BJ (cell line): Measurements from ENCODE around the gene MEOX1. TPM values are rescaled to one million over a fixed set of nuclear protein-coding genes. Genes with fewer than 3 reads are reported as not detected.
"Not testable (repeated sequence)": the region's sequence is repeated elsewhere in the genome, so short reads cannot be mapped to it uniquely, and the experiment has no call there.

Experiments used
- CTCF ChIA-PET: fragments of 350-600 bp; formaldehyde crosslinking; extraction: SDS; loops from one replicate; lab custom pipeline; 2021; ENCODE audit warnings: antibody characterized with exemption, inconsistent platforms; lab: Yijun Ruan, JAX
- POLR2A ChIA-PET: fragments of 300-600 bp; sonication (Branson Sonifier 250); formaldehyde crosslinking; extraction: SDS; loops from one replicate; lab custom pipeline; 2021; ENCODE audit warnings: antibody characterized with exemption; lab: Charles Lee
- DNase-seq: peaks from one replicate; pipeline ENCODE4 v3.0.0-alpha.2; 2011; ENCODE audit warnings: low read depth
- H3K27me3 ChIP-seq: 2 replicates; pipeline ENCODE4 v1.6.0; 2011; ENCODE audit warnings: low read length; ENCODE audit not compliant: control insufficient read depth, insufficient read depth
- H3K36me3 ChIP-seq: 2 replicates; pipeline ENCODE4 v1.5.1; 2011; ENCODE audit warnings: low read length; ENCODE audit not compliant: control insufficient read depth, insufficient read depth
- H3K4me3 ChIP-seq: 2 replicates; pipeline ENCODE4 v1.5.1; 2011; ENCODE audit warnings: low read depth, mild to moderate bottlenecking, control low read depth, low read length
- polyA plus RNA-seq: library from polyadenylated mRNA; depleted of rRNA; stranded (reverse); fragments of >200 nt; gene quantifications from 2 replicates; pipeline ENCODE4 v1.2.3, GENCODE V29; 2011
- TF ChIP-seq, protein P1 (sequence below): IDR thresholded peaks from 2 replicates; pipeline ENCODE4 v1.5.1; 2011; ENCODE audit warnings: low read depth, mild to moderate bottlenecking, control low read depth, inconsistent platforms, low read length, moderate library complexity; ENCODE audit not compliant: insufficient read depth

The MEOX1 gene
- polyA plus RNA-seq, 1 experiment = not detected

DNA sequence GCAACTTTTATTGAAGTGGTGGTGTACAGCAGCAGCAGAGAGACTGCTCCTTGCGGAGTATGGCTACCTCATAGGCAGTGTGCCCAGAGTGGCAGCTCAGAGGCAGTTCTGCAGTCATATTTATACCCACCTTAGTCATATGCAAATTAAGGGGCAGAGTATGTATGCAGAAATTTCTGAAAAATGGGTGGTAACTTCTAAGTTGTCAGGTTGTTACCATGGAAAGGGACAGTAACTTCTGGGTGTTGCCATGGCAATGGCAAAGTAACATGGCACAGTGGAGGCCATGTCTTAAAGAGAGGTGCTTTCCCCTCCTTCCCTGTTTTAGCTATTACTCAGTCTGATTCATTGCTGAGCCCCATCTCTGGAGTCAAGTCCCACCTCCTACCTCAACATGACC, 53.4 kb downstream of the MEOX1 start:
- DNase-seq = no peak
- H3K36me3 ChIP-seq = no peaks in the 10 kb centered on the region
- CTCF ChIA-PET = no interaction called here
- H3K4me3 ChIP-seq = no peak overlapping the region
- POLR2A ChIA-PET = no interaction called here
- TF ChIP-seq, protein P1, sequence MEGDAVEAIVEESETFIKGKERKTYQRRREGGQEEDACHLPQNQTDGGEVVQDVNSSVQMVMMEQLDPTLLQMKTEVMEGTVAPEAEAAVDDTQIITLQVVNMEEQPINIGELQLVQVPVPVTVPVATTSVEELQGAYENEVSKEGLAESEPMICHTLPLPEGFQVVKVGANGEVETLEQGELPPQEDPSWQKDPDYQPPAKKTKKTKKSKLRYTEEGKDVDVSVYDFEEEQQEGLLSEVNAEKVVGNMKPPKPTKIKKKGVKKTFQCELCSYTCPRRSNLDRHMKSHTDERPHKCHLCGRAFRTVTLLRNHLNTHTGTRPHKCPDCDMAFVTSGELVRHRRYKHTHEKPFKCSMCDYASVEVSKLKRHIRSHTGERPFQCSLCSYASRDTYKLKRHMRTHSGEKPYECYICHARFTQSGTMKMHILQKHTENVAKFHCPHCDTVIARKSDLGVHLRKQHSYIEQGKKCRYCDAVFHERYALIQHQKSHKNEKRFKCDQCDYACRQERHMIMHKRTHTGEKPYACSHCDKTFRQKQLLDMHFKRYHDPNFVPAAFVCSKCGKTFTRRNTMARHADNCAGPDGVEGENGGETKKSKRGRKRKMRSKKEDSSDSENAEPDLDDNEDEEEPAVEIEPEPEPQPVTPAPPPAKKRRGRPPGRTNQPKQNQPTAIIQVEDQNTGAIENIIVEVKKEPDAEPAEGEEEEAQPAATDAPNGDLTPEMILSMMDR = no peak
- H3K27me3 ChIP-seq = peaks cover 3% of the 10 kb centered on the region; the same call in 1 of the 2 replicates

DNA sequence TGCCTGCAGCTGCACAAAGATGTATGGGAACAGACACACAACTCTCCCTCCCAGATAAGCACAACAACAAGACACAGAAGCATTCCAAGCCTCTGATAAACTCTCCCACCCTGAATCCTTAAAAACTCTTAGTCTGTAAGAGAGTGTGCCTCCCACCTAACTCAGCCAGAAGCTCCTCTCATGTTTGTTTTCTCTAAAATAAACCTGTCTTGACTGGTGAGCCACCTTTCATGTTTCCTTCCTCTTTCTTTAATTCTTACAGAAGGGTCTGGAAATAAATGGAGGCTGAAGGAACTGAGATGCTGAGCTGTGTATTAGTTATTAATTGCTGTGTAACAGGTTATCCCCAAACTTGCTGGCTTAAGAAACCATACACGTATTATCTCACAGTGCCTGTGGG, 57.2 kb downstream of the MEOX1 start:
- H3K4me3 ChIP-seq = no peak overlapping the region
- DNase-seq = no peak
- POLR2A ChIA-PET = no interaction called here
- TF ChIP-seq, protein P1 = no peak
- H3K27me3 ChIP-seq = peaks cover 3% of the 10 kb centered on the region; the same call in 1 of the 2 replicates
- H3K36me3 ChIP-seq = no peaks in the 10 kb centered on the region
- CTCF ChIA-PET = interaction anchor here (1.2 kb wide), 1 partner anchor 10 kb away, joined by 5 read pairs; no protein-coding TSS in a partner anchor

DNA sequence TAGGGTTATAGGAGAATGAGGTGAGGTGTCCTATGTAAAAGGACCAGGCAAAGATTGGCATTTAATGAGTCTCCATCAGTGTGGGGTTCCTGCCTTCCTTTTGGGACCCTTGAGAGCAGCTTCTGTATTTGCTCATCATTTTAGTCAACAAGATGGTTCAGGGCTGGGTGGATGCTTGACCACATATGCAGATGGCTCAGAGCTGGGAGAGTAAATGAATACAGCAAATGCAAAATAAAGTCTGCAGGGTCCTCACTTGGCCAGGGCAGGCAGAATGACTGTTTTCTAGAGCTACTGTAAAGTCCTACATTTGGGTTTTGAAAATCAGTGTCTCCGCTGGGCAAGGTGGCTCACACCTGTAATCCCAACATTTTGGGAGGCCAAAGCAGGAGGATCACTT, 58.4 kb downstream of the MEOX1 start:
- DNase-seq = no peak
- no peaks in the 10 kb centered on the region for H3K36me3 ChIP-seq
- TF ChIP-seq, protein P1 = no peak
- ChIA-PET POLR2A (no interaction called here), CTCF (no interaction called here)
- peaks cover 3% of the 10 kb centered on the region; the same call in 1 of the 2 replicates for H3K27me3 ChIP-seq
- H3K4me3 ChIP-seq = no peak overlapping the region

DNA sequence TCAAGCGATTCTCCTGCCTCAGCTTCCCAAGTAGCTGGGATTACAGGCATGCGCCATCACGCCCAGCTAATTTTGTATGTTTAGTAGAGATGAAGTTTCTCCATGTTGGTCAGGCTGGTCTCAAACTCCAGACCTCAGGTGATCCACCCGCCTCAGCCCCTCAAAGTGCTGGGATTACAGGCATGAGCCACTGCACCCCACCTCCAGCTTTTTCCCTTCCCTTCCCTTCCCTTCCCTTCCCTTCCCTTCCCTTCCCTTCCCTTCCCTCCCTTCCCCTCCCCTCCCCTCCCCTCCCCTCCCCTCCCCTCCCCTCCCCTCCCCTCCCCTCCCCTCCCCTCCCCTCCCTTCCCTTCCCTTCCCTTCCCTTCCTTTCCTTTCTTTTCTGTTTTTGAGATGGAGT, 59.2 kb downstream of the MEOX1 start:
- DNase-seq, POLR2A ChIA-PET, H3K27me3 ChIP-seq, H3K36me3 ChIP-seq, CTCF ChIA-PET, H3K4me3 ChIP-seq: not testable (repeated sequence)

DNA sequence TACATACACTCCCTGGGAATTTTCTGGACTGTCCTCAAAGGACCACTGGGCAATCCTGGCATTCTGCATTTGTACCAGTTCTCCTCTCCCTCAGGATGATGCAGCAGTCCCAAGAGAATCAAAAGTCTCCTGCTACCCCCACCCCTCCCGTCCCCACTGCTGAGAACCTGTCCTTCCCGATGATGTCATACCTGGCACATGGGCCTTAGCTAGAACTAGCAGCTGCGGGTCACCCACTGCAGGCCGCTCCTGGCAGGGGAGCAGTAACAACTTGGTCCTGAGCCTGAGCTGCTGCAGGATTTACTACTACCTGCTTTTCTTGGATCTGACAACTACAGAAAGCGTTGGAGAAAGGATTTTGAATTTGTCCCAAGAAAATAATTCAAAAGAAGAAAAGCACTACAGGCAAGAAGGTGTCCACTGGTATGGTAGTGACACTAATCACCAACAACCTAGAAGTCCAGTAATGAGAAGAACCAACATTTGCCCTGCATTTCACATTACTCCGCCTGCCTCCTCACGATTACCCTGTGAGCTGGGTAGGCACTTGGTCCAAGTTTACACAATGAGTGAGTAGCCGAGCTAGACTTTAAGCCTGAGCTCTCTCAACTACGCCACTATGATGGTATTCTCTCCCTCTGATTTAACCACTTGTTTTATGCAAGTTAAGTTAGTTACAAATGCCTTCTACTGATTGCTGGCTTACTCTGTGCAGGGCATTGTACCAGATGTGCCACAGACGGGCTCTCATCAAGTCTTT, 60.3 kb downstream of the MEOX1 start:
- TF ChIP-seq, protein P1 = no peak
- POLR2A ChIA-PET = no interaction called here
- CTCF ChIA-PET = interaction anchor here (1.2 to 1.7 kb wide), 2 partner anchors 18 to 72 kb away, joined by 3 to 5 read pairs; no protein-coding TSS in a partner anchor

More for the DNA sequence above, 60.3 kb downstream of the MEOX1 start:
- no peaks in the 10 kb centered on the region for H3K36me3 ChIP-seq
- no peak for DNase-seq
- no peak overlapping the region for H3K4me3 ChIP-seq
- peaks cover 3% of the 10 kb centered on the region; the same call in 1 of the 2 replicates for H3K27me3 ChIP-seq
